Endodermal cell (in vitro differentiated cells): ENCODE data around the gene ATP2A1. TPM values are rescaled to one million over a fixed set of nuclear protein-coding genes. Genes with fewer than 3 reads are reported as not detected.
"Not testable (repeated sequence)": the region's sequence is repeated elsewhere in the genome, so short reads cannot be mapped to it uniquely, and the experiment has no call there.

ENCODE experiments used
- DNase-seq: peaks from one replicate; pipeline ENCODE4 v3.0.0-alpha.2; 2017
- H3K27ac ChIP-seq: 2 replicates; pipeline ENCODE4 v1.5.1; 2013; ENCODE audit warnings: mild to moderate bottlenecking, low read depth, low read length, moderate library complexity
- H3K27me3 ChIP-seq: 2 replicates; pipeline ENCODE4 v1.6.1; 2013; ENCODE audit warnings: mild to moderate bottlenecking, low read length, moderate library complexity; ENCODE audit not compliant: insufficient read depth, control insufficient read depth, poor library complexity, severe bottlenecking
- H3K36me3 ChIP-seq: 2 replicates; pipeline ENCODE4 v1.7.0; 2013; ENCODE audit warnings: mild to moderate bottlenecking, low read length, moderate library complexity; ENCODE audit not compliant: control insufficient read depth, insufficient read depth
- H3K4me1 ChIP-seq: one replicate; pipeline ENCODE4 v1.7.0; 2013; ENCODE audit warnings: low read length; ENCODE audit not compliant: control insufficient read depth, insufficient read depth
- H3K4me3 ChIP-seq: 2 replicates; pipeline ENCODE4 v1.5.1; 2013; ENCODE audit warnings: mild to moderate bottlenecking, low read length, moderate library complexity
- H3K9ac ChIP-seq: 2 replicates; pipeline ENCODE4 v1.6.1; 2013; ENCODE audit warnings: mild to moderate bottlenecking, low read length, moderate library complexity; ENCODE audit not compliant: poor library complexity, severe bottlenecking; ENCODE audit errors: extremely low read depth
- H3K9me3 ChIP-seq: 2 replicates; pipeline ENCODE4 v1.6.1; 2013; ENCODE audit warnings: mild to moderate bottlenecking, low read length, moderate library complexity; ENCODE audit not compliant: control insufficient read depth
- H3K27ac Mint-ChIP-seq: 2 replicates; pipeline ENCODE4 v1.8.0; 2020; ENCODE audit warnings: mixed read lengths
- H3K27me3 Mint-ChIP-seq: 2 replicates; pipeline ENCODE4 v1.8.0; 2021; ENCODE audit warnings: mild to moderate bottlenecking, mixed read lengths; ENCODE audit not compliant: insufficient read depth
- H3K36me3 Mint-ChIP-seq: 2 replicates; pipeline ENCODE4 v1.8.0; 2020; ENCODE audit warnings: low read depth, mixed read lengths
- H3K4me1 Mint-ChIP-seq: 2 replicates; pipeline ENCODE4 v1.8.0; 2020; ENCODE audit warnings: mixed read lengths
- H3K4me3 Mint-ChIP-seq: 2 replicates; pipeline ENCODE4 v1.8.0; 2020; ENCODE audit warnings: mild to moderate bottlenecking, moderate library complexity, mixed read lengths
- H3K9me3 Mint-ChIP-seq: 2 replicates; pipeline ENCODE4 v1.8.0; 2020; ENCODE audit warnings: mild to moderate bottlenecking, mixed read lengths
- CTCF ChIP-seq: fragments of 200-600 bp; sonication (generic); conservative IDR thresholded peaks from 2 replicates; pipeline ENCODE4 v1.5.0; 2021; ENCODE audit warnings: antibody characterized with exemption, mild to moderate bottlenecking
- WGBS, 2 experiments: methylation state at CpG; one replicate each; pipeline versions ENCODE4 v1.1.5 to v1.1.7; 2013; ENCODE audit warnings: missing lambda C conversion rate in 2 of 2, mixed read lengths in 1 of 2; ENCODE audit not compliant: insufficient coverage in 1 of 2, insufficient read length in 1 of 2; 5-methylcytosine and 5-hydroxymethylcytosine counted together
- total RNA-seq, 2 donors: library from RNA; stranded (reverse); fragmentation: NEBNext Ultra II Directional in 1 of 2; extraction: Animal tissue kit (Norgen Biotek cat#: 25700) in 1 of 2; gene quantifications; 2 replicates in 1 of 2; 3 replicates in 1 of 2; pipeline ENCODE4 v1.2.1, GENCODE V29; 2021

The ATP2A1 gene
- total RNA-seq, 2 donors from 2014 or later: 4.7 to 7.7 TPM

GRCh38 chr16:28937222-28937876 lies 59.1 kb downstream of the ATP2A1 start:
- no peak overlapping the region for H3K4me3 Mint-ChIP-seq
- no peak overlapping the region for H3K27ac ChIP-seq
- no peak overlapping the region for H3K4me3 ChIP-seq

GRCh38 chr16:28938721-28939120 lies 60.4 kb downstream of the ATP2A1 start:
- H3K36me3 ChIP-seq: no peaks in the 10 kb centered on the region
- no peak overlapping the region for H3K4me3 ChIP-seq
- H3K4me1 ChIP-seq: no peaks in the 10 kb centered on the region
- H3K27me3 Mint-ChIP-seq: peaks cover 17% of the 10 kb centered on the region
- no peaks in the 10 kb centered on the region for H3K4me1 Mint-ChIP-seq
- DNase-seq: no peak
- H3K4me3 Mint-ChIP-seq: no peak overlapping the region
- H3K27ac Mint-ChIP-seq: no peak overlapping the region
- no peaks in the 10 kb centered on the region for H3K9me3 Mint-ChIP-seq
- 82 to 96% methylated on average over 3 to 7 of the region's 7 CpGs for WGBS, 2 experiments
- no peak overlapping the region for H3K9ac ChIP-seq
- H3K27ac ChIP-seq: no peak overlapping the region
- no peaks in the 10 kb centered on the region for H3K9me3 ChIP-seq
- no peaks in the 10 kb centered on the region for H3K27me3 ChIP-seq
- TF ChIP-seq CTCF: no peak
- H3K36me3 Mint-ChIP-seq: no peaks in the 10 kb centered on the region

More at GRCh38 chr16:28937222-28937876, 59.1 kb downstream of the ATP2A1 start:
- peak; percentile 52 for DNase-seq
- no peaks in the 10 kb centered on the region for H3K36me3 ChIP-seq
- WGBS, 2 experiments: 87 to 90% methylated on average over 8 to 13 of the region's 14 CpGs
- Mint-ChIP-seq H3K4me1 (no peaks in the 10 kb centered on the region), H3K36me3 (no peaks in the 10 kb centered on the region), H3K9me3 (no peaks in the 10 kb centered on the region), H3K27ac (no peak overlapping the region), H3K27me3 (peaks cover 17% of the 10 kb centered on the region)
- no peak overlapping the region for H3K9ac ChIP-seq
- peak; percentile 27 for TF ChIP-seq CTCF
- no peaks in the 10 kb centered on the region for H3K9me3 ChIP-seq
- no peaks in the 10 kb centered on the region for H3K4me1 ChIP-seq
- H3K27me3 ChIP-seq: no peaks in the 10 kb centered on the region

- H3K27me3 ChIP-seq, DNase-seq, H3K27ac ChIP-seq, H3K9me3 ChIP-seq, H3K4me1 ChIP-seq, H3K27ac Mint-ChIP-seq, H3K4me3 ChIP-seq, H3K9me3 Mint-ChIP-seq, H3K36me3 ChIP-seq, H3K36me3 Mint-ChIP-seq, H3K9ac ChIP-seq, H3K4me3 Mint-ChIP-seq, H3K4me1 Mint-ChIP-seq: not testable (repeated sequence)
- WGBS, 2 experiments: 88 to 97% methylated on average over 6 to 7 of the region's 7 CpGs
- peaks cover 17% of the 10 kb centered on the region for H3K27me3 Mint-ChIP-seq
Observed at GRCh38 chr16:28939825-28940224, 61.5 kb downstream of the ATP2A1 start.

GRCh38 chr16:28943281-28943680 lies 65.0 kb downstream of the ATP2A1 start:
- Mint-ChIP-seq H3K36me3 (no peaks in the 10 kb centered on the region), H3K4me1 (peaks cover 5% of the 10 kb centered on the region), H3K27me3 (peaks cover 18% of the 10 kb centered on the region), H3K27ac (no peak overlapping the region), H3K4me3 (no peak overlapping the region), H3K9me3 (no peaks in the 10 kb centered on the region)
- TF ChIP-seq CTCF: no peak
- no peaks in the 10 kb centered on the region for H3K27me3 ChIP-seq
- no peak overlapping the region for H3K27ac ChIP-seq
- H3K4me1 ChIP-seq: no peaks in the 10 kb centered on the region
- no peak overlapping the region for H3K9ac ChIP-seq
- DNase-seq: no peak
- H3K36me3 ChIP-seq: no peaks in the 10 kb centered on the region
- H3K4me3 ChIP-seq: no peak overlapping the region
- no peaks in the 10 kb centered on the region for H3K9me3 ChIP-seq
